Gastroesophageal sphincter (tissue), 3 donors: ENCODE results near the gene ZNF480.

ENCODE experiments used
- CTCF ChIP-seq, 4 experiments: fragments of 200-600 bp in 2 of 4; fragments of 450-650 bp in 2 of 4; sonication (generic) in 1 of 4; IDR thresholded peaks; one replicate each; pipeline ENCODE4 v1.5.1; 2017 to 2019; ENCODE audit warnings: antibody characterized with exemption in 4 of 4, mild to moderate bottlenecking in 2 of 4, moderate library complexity in 2 of 4
- POLR2AphosphoS5 ChIP-seq: sonication (generic); formaldehyde crosslinking; IDR thresholded peaks from one replicate; pipeline ENCODE4 v1.6.1; 2017; ENCODE audit warnings: antibody characterized with exemption

- TF ChIP-seq CTCF (IDR thresholded peaks at IDR 0.05) (no peak), POLR2AphosphoS5 (peak; percentile 94)
These were observed 27.4 kb upstream of the ZNF480 start, which contains the start of gene ZNF766 for GRCh38 chr19:52269338-52270261.
